Activated CD4-positive, alpha-beta T cell treated with anti-CD3 and anti-CD28 coated beads, Interleukin-2, Interleukin-4, amounts not matched to agents 100 ng/mL and 50 ng/mL, durations not matched to agents 16 hours and 8 hours (primary cell): ENCODE results near the gene RNPS1.

Source experiments
- DNase-seq: peaks from one replicate; pipeline ENCODE4 v3.0.0-alpha.2; 2020; ENCODE audit warnings: low spot score

Gene RNPS1, protein sequence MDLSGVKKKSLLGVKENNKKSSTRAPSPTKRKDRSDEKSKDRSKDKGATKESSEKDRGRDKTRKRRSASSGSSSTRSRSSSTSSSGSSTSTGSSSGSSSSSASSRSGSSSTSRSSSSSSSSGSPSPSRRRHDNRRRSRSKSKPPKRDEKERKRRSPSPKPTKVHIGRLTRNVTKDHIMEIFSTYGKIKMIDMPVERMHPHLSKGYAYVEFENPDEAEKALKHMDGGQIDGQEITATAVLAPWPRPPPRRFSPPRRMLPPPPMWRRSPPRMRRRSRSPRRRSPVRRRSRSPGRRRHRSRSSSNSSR

DNA sequence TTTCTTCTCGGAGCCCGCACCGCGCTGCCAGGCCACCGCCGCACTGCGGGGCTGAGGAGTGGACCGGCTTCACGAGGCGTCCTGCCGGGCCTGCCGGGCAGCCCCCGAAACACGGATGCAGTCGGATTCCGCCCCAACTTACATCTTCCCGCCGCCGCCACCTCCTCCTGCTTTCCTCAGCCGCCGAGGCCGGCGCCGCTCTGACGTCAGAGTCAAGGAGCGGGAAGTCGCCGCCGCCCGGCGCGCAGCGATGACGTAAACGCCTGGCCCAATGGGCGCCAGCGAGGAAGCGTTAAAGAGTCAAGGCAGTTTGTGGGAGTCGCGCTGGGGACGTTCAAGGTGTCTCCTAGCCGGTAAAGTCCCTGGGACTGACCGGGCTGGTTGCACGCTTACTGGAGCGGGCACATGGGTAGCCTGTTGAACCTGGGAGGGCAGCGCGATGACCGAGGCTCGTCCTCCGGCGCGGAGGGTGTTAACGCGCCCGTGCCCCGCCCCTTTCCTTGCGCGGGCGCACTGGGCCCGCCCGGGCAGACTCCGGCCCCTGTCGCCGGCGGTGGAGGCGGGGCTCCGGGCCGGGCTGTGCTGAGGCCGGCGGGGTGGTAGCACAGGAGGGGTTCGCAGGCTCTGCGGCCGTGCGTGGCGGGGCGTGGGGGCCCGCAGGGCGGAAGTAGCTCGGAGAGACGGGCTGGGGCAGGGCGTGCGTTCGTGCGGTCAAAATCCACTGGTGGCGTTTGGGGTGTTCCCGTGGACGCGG is at the start of gene RNPS1:
Gene RNPS1, minus strand, starts transcription at position 214 of the 754 bp plus-strand sequence. CDS start 3,483 bp downstream, outside the sequence.
- DNase-seq = peak; percentile 95

DNA sequence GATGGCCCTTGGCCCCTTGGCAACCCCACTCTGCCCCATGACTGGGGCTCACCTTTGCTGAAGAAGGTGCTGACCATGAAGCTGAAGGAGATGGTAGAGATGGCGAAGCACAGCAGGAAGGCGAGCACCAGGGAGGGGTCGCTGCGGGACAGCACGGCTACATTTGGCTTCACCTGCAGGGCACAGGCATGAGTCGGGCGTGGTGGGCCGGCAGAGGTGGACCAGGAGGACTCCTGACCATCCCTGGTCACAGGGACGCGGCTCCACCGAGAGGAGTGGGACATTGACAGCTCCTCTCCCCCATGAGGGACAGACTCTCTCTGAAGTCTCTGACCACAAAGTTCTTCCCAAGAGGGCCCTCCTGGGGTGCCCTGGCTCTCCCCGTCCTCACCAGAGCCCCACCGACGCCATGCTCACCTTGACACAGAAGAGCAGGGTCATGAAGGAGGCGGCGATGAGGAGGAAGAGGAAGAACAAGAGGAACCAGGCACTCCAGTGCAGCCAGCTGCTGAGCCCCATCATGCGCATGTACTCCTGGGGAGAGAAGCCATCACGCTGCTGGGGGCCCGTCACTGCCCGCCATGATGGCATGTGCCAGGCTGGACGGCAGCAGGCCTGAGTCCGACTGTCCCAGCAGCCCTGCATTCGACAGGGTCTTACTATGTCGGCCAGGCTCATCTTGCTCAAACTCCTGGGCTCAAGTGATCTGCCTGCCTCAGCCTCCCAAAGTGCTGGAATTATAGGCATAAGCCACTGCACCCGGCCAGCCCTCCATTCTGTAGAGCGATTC is 49.5 kb upstream of the RNPS1 start:
- DNase-seq = no peak

DNA sequence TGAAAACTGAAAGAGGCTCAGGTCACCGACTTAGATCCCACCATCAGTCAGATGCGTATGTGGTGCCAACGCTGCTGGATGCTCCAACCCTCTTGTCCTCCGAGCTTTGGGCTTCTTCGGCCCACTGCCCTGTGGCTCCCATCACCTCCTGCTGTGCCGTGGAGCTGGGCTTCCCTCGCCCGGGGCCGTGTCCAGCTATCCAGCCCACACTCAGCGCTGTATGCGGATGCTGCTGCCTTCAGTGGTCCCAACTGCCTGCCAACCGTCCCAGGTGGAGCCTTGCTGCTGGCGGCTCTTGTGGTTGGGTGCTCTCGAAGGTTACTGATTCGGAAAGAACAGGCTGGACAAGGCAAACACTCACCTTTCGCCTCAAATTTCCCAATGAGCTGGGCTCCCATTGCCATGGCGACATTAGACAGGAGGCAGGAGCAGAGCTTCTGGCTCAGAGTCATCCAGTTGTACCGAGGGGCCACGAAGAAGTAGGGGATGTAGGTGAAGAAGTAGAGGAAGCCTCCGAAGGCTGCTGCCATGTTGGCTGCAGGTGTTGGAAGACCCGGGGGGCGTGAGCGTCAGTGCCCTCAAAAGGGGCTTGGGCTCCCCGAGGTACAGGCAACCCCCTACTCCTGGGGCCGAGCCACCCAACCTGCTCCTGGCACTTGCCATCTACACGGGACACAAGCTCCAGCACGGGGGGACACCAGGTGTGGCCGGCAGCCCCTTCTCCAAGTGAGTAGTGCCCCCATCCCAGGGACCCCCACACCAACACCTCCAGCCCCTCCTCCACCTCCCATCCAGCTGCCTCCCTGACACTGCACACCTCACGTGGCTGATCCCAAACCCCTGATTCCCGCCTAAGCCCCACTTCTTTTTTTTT is 40.4 kb upstream of the RNPS1 start:
- no peak for DNase-seq

DNA sequence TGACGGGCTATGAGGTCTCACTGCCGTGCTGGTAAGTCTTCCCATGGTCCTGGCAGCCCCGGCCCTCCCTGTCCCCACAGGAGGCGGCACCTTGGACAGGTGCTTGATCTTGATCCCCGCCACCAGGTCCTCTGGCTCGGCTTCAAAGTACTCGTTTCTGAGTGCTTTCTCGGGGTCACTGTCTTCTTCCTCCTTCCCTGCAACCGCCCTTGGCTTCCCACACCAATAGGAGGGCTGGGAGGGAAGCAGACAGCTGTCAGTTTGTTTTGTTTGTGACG is 31.9 kb upstream of the RNPS1 start:
- no peak for DNase-seq

DNA sequence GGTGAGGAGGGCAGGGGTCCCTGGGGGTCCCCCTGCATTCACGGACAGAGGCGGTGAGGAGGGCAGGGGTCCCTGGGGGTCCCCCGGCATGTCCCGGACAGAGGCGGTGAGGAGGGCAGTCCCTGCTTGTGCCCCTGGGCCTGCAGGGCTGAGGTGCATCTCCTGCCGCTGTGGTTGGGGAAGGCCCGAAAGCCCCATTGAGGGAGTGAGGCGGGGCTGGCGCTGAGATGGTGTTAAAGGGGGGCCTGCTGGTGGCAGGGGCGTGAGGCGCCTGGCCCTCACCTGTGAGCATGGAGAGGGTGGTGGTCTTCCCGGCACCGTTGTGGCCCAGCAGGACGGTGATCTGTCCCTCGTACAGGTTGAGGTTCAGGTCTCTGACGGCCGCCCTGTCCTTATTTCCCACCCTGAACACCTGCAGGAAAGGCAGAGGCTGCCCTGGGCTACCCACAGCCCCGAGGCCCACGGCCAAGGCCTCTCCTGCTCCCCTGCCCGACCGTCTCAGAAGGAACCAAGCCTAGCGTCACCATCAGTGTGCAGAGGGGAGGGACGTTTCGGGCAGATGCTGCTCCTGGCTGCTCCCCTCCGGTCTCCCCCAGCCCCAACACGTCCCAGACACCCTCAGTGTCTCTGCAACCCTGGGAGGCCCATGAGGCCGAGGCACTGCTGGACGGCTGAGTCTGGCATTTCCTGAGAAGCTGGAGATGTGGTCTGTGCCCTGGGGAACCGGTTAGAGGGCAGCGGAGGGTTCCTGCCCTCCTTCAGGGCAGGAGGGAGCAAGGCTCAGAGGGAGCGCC is 31.4 kb upstream of the RNPS1 start:
- DNase-seq = no peak

- DNase-seq = no peak
These were observed 30.7 kb upstream of the RNPS1 start for GRCh38 chr16:2298621-2299020.

GRCh38 chr16:2297506-2297860 is 29.6 kb upstream of the RNPS1 start:
- DNase-seq = no peak

DNA sequence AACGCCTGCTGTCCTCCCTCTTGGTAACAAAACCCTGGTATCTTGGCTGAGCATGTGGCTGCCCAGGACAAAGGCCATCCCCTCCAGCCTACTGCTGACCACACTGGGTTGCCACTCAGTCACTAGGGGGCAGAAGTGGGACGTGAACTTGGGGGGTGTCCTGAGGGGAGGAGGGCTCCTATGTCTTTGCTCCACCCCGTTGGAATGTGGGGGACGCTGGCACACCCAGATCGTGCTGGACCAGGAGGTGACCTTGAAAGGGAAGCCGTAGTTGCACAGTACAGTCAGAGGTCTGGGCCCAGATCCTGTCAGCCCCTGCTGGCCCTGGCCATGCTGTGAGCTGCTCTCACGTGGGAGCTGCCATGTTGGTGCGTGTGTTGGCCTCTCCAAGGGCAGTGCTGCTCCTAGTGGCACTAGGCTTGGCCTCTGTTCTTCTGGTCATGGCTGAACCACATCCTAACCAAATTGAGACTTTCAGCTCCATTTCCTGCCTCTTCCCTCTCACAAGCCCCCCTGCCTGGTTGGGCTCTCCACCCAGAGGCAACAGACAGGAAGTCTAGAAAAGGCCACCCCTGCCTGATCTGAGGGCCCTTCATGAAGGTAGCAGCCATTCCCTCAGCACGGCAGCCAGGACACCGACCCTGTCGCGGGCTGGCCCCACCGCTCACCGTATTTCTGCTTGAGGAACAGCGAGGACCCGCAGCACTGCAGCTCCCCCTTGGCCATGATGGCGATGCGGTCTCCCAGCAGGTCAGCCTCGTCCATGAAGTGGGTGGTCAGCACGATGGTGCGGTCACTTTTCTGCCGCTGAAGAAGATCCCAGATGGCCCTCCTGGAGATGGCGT is 29.0 kb upstream of the RNPS1 start:
- DNase-seq = peak; percentile 15

DNA sequence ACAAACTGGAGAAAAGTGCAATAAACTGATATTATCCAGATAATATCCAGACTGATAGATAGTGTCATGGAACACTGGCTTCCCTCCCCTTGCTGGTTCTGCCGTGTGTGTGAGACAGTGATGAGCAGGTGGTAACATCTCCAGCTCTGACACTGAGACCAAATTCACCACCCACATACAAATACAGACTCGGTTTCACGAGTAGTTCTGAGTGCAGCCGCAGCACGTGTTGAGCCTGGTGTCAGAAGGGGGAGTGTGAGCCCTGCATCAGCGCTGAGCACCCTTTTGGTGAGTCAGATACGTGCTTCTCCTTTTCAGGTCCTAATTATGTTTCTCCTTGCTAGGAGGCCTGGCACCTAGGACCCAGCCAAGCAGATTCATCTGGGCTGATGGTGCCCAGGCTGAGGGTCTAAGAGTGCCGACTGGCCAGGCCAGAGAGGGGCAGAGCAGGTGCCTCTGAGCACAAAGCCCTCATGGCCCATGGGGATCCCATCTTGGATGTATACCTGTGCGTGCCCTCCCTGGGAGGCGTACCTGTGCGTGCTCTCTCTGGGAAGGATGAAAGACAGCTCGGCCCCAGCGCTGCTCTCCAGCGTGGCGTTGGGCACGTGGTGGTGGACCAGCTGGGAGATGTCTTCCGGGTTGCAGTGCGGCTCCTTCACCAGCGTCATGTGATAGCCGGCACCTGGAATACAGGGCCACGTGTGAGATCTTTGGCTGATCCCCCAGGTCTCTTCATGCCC is 27.3 kb upstream of the RNPS1 start:
- DNase-seq = no peak

GRCh38 chr16:2292221-2292620 is 24.3 kb upstream of the RNPS1 start:
- no peak for DNase-seq

- no peak for DNase-seq
These were observed 21.4 kb upstream of the RNPS1 start for GRCh38 chr16:2289282-2289681.

- DNase-seq = no peak
These were observed 20.8 kb upstream of the RNPS1 start for GRCh38 chr16:2288726-2289125.

- DNase-seq = no peak
These were observed 20.1 kb upstream of the RNPS1 start for GRCh38 chr16:2287916-2288547.

- DNase-seq = no peak
These were observed 18.6 kb upstream of the RNPS1 start for GRCh38 chr16:2286550-2286949.

DNA sequence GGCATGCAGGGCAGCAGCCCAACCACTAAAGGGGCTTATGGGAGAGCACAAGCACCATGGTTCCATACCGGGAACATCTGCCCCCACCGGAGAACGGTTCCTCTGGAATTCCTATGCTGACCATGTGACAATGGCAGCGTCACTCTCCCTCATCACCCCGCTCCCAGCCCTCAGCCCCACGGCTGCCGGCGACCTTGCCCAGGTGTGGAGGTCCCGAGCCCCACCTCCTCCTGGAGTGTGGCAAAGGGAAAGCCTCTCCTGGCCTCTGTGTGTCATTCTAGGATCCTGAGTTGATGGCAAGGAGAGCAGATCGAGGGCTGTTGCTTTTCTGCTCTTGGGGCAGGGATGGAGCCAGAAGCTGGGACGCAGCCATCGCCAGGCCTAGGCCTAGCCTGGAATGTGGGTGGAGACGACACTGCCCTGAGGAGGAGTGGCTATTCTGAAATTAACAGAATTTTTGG is 17.8 kb upstream of the RNPS1 start:
- no peak for DNase-seq

- DNase-seq = no peak
These were observed 17.1 kb upstream of the RNPS1 start for GRCh38 chr16:2284797-2285576.

- DNase-seq = no peak
These were observed 16.3 kb upstream of the RNPS1 start for GRCh38 chr16:2284001-2284770.
